ENCODE data around the gene GSC2. TPM values are rescaled to one million over a fixed set of nuclear protein-coding genes. Genes with fewer than 3 reads are reported as not detected.

The GSC2 gene
- total RNA-seq, 1 donor from 2014 or later, result not detected

- Histone ChIP-seq H3K4me3 (ENCODE audit: low read depth, low read length) (no peak overlapping the region), H3K36me3 (ENCODE audit: control insufficient read depth, insufficient read depth, low read length) (peaks cover under 1% of the 10 kb centered on the region), H3K27me3 (ENCODE audit: control insufficient read depth, insufficient read depth, low read length) (no peaks in the 10 kb centered on the region)
- no peak for DNase-seq (ENCODE audit: low read depth)
- TF ChIP-seq CTCF (IDR thresholded peaks at IDR 0.05; ENCODE audit: insufficient read depth, low read length, severe bottlenecking), result no peak
- FAIRE-seq, result peak; percentile 66
These were observed 21.0 kb downstream of the GSC2 start for GRCh38 chr22:19128946-19129727.

- Histone ChIP-seq H3K4me3 (ENCODE audit: low read depth, low read length) (no peak overlapping the region), H3K36me3 (ENCODE audit: control insufficient read depth, insufficient read depth, low read length) (no peaks in the 10 kb centered on the region), H3K27me3 (ENCODE audit: control insufficient read depth, insufficient read depth, low read length) (no peaks in the 10 kb centered on the region)
- FAIRE-seq (no peak), DNase-seq (ENCODE audit: low read depth) (no peak)
- TF ChIP-seq CTCF (IDR thresholded peaks at IDR 0.05; ENCODE audit: insufficient read depth, low read length, severe bottlenecking), result no peak
These were observed 22.1 kb downstream of the GSC2 start for GRCh38 chr22:19128009-19128401.

GRCh38 chr22:19127329-19128008 lies 22.6 kb downstream of the GSC2 start:
- no peak for DNase-seq (ENCODE audit: low read depth)
- no peaks in the 10 kb centered on the region for H3K36me3 ChIP-seq (ENCODE audit: control insufficient read depth, insufficient read depth, low read length)
- H3K27me3 ChIP-seq (ENCODE audit: control insufficient read depth, insufficient read depth, low read length), result no peaks in the 10 kb centered on the region
- no peak for FAIRE-seq
- H3K4me3 ChIP-seq (ENCODE audit: low read depth, low read length), result no peak overlapping the region
- TF ChIP-seq CTCF (IDR thresholded peaks at IDR 0.05; ENCODE audit: insufficient read depth, low read length, severe bottlenecking), result no peak

GRCh38 chr22:19126309-19127273 lies 23.5 kb downstream of the GSC2 start:
- H3K4me3 ChIP-seq (ENCODE audit: low read depth, low read length), result no peak overlapping the region
- TF ChIP-seq CTCF (IDR thresholded peaks at IDR 0.05; ENCODE audit: insufficient read depth, low read length, severe bottlenecking), result no peak
- H3K36me3 ChIP-seq (ENCODE audit: control insufficient read depth, insufficient read depth, low read length), result no peaks in the 10 kb centered on the region
- DNase-seq (ENCODE audit: low read depth) (no peak), FAIRE-seq (no peak)
- no peaks in the 10 kb centered on the region for H3K27me3 ChIP-seq (ENCODE audit: control insufficient read depth, insufficient read depth, low read length)

GRCh38 chr22:19125474-19126308 lies 24.4 kb downstream of the GSC2 start:
- H3K27me3 ChIP-seq (ENCODE audit: control insufficient read depth, insufficient read depth, low read length), result no peaks in the 10 kb centered on the region
- TF ChIP-seq CTCF (IDR thresholded peaks at IDR 0.05; ENCODE audit: insufficient read depth, low read length, severe bottlenecking), result no peak
- DNase-seq (ENCODE audit: low read depth) (no peak), FAIRE-seq (no peak)
- no peaks in the 10 kb centered on the region for H3K36me3 ChIP-seq (ENCODE audit: control insufficient read depth, insufficient read depth, low read length)
- no peak overlapping the region for H3K4me3 ChIP-seq (ENCODE audit: low read depth, low read length)
